ENCODE results near the gene IL1RAPL1.

Gene IL1RAPL1

DNA sequence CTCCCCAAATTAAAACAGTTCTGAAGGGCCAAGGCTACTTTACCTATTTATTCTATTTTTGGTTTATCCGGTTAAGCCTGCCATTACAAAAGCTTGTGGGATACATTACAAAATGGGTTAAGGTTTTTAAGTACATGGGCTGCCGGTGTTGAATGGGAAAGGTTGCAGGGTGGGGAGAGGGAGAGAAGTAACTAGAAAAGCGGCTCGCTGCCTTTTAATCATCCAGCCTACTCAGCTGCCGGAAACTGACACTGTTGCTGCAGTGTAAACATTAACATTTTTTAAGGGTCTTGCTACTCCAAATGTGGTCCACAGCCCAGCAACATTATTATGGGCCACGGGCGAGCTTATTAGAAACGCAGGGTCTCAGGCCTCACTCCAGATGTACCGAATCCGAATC lies 1.5 kb upstream of the IL1RAPL1 start:
- Histone ChIP-seq H3K27ac (ENCODE audit: low read depth, low read length) (no peak overlapping the region), H3K4me1 (ENCODE audit: control insufficient read depth in 1 of 2, insufficient read depth in 2 of 2, low read length in 2 of 2) (no peaks in the 10 kb centered on the region), H3K9me3 (ENCODE audit: control insufficient read depth in 1 of 2, low read length in 2 of 2) (no peaks in the 10 kb centered on the region), H3K36me3 (ENCODE audit: control insufficient read depth in 1 of 2, insufficient read depth in 2 of 2, low read length in 2 of 2) (no peaks in the 10 kb centered on the region), H3K27me3 (ENCODE audit: control insufficient read depth in 1 of 2, insufficient read depth in 2 of 2, low read length in 2 of 2) (no peaks in the 10 kb centered on the region), H3K4me3 (ENCODE audit: low read depth in 1 of 2, low read length in 2 of 2) (no peak overlapping the region), H3K9ac (ENCODE audit: low read depth in 1 of 2, low read length in 2 of 2) (peak overlapping the region in 1 of 2 donors; percentile 4)

DNA sequence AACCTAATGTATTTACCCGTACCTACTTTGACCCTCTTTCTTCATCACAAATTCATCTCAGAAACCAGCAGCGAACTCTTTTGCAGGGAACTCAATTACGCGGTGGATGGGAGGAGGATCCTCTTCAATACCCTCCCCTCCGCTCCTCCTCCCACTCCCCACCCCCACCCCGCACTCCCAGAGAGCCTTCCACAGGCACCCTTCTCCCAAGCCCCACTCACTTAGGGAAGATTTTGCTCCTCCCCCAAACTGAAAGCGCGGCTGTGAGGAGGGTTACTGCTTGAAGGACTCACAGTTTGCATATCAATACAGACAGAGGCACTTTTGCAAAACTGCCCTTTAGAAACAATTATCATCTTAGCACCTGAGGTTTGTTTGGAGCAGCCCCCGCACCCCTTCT lies 960 bp upstream of the IL1RAPL1 start:
- no peak overlapping the region for H3K4me3 ChIP-seq (ENCODE audit: low read depth in 1 of 2, low read length in 2 of 2)
- no peaks in the 10 kb centered on the region for H3K27me3 ChIP-seq (ENCODE audit: control insufficient read depth in 1 of 2, insufficient read depth in 2 of 2, low read length in 2 of 2)
- no peaks in the 10 kb centered on the region for H3K9me3 ChIP-seq (ENCODE audit: control insufficient read depth in 1 of 2, low read length in 2 of 2)
- peak overlapping the region in 1 of 2 donors; percentile 4 for H3K9ac ChIP-seq (ENCODE audit: low read depth in 1 of 2, low read length in 2 of 2)
- no peaks in the 10 kb centered on the region for H3K4me1 ChIP-seq (ENCODE audit: control insufficient read depth in 1 of 2, insufficient read depth in 2 of 2, low read length in 2 of 2)
- H3K36me3 ChIP-seq (ENCODE audit: control insufficient read depth in 1 of 2, insufficient read depth in 2 of 2, low read length in 2 of 2), result no peaks in the 10 kb centered on the region
- H3K27ac ChIP-seq (ENCODE audit: low read depth, low read length), result no peak overlapping the region

DNA sequence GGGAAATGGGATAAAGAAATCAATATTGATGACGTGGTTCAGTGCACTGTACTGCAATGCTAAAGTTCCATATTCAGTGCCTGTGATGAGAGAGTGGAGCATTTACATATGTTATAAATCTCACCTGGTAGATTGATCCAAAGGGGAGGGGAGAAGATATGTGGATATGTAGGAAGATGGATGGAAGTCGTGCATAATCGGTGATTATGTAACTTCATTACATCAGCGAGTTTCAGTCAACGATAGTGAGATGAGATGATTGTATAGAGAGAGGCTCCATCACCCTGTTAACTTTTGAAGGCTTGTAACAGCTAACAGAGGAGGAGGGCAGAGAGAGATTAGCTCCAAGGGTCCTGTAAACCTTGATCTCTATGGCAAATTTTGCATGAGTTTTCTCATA lies 1.8 kb downstream of the IL1RAPL1 start:
- Histone ChIP-seq H3K9me3 (ENCODE audit: control insufficient read depth in 1 of 2, low read length in 2 of 2) (no peaks in the 10 kb centered on the region), H3K9ac (ENCODE audit: low read depth in 1 of 2, low read length in 2 of 2) (no peak overlapping the region), H3K4me3 (ENCODE audit: low read depth in 1 of 2, low read length in 2 of 2) (no peak overlapping the region), H3K4me1 (ENCODE audit: control insufficient read depth in 1 of 2, insufficient read depth in 2 of 2, low read length in 2 of 2) (no peaks in the 10 kb centered on the region), H3K27me3 (ENCODE audit: control insufficient read depth in 1 of 2, insufficient read depth in 2 of 2, low read length in 2 of 2) (no peaks in the 10 kb centered on the region), H3K36me3 (ENCODE audit: control insufficient read depth in 1 of 2, insufficient read depth in 2 of 2, low read length in 2 of 2) (no peaks in the 10 kb centered on the region), H3K27ac (ENCODE audit: low read depth, low read length) (no peak overlapping the region)

DNA sequence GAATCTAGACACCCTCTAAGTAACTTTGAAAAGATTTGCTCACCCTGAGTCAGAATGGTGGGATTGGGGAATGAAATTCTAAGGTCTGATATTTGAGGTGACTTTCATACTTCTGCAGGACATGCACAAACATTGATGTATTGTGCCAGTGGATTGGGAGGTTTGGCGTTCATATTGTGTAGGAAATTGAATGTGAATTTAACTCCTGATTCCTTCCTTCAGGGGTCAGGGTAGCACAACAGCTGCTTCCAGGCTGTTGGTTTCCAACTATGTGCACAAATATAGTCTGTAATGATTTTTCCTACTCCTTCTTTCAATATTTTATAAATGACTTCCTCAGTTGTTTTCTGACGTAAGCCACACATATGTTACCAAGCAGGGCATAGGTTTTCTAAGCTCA lies 3.1 kb downstream of the IL1RAPL1 start:
- no peak overlapping the region for H3K27ac ChIP-seq (ENCODE audit: low read depth, low read length)
- H3K36me3 ChIP-seq (ENCODE audit: control insufficient read depth in 1 of 2, insufficient read depth in 2 of 2, low read length in 2 of 2), result no peaks in the 10 kb centered on the region
- no peaks in the 10 kb centered on the region for H3K27me3 ChIP-seq (ENCODE audit: control insufficient read depth in 1 of 2, insufficient read depth in 2 of 2, low read length in 2 of 2)
- H3K4me1 ChIP-seq (ENCODE audit: control insufficient read depth in 1 of 2, insufficient read depth in 2 of 2, low read length in 2 of 2), result no peaks in the 10 kb centered on the region
- no peak overlapping the region for H3K4me3 ChIP-seq (ENCODE audit: low read depth in 1 of 2, low read length in 2 of 2)
- no peaks in the 10 kb centered on the region for H3K9me3 ChIP-seq (ENCODE audit: control insufficient read depth in 1 of 2, low read length in 2 of 2)
- H3K9ac ChIP-seq (ENCODE audit: low read depth in 1 of 2, low read length in 2 of 2), result no peak overlapping the region

DNA sequence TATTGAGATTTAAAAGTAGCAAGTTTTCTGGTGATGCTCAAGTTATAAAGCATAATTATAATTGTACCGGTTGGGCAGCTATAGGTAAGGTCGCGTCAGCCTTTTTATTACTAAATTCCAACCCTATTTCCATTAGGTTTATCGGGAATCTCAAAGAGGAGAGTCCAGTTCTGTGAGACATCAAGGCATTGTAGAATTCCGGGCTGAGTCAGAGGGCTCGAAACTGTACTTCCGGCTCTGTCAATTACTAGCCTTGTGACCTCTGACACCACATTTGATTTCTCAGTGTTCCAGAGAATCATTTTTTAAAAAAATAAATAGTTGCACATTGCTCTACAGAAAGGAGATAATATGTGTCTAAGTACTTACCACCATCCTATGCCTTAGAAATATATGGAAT lies 4.3 kb downstream of the IL1RAPL1 start:
- H3K4me3 ChIP-seq (ENCODE audit: low read depth in 1 of 2, low read length in 2 of 2), result no peak overlapping the region
- H3K27me3 ChIP-seq (ENCODE audit: control insufficient read depth in 1 of 2, insufficient read depth in 2 of 2, low read length in 2 of 2), result no peaks in the 10 kb centered on the region
- H3K9ac ChIP-seq (ENCODE audit: low read depth in 1 of 2, low read length in 2 of 2), result no peak overlapping the region
- no peaks in the 10 kb centered on the region for H3K36me3 ChIP-seq (ENCODE audit: control insufficient read depth in 1 of 2, insufficient read depth in 2 of 2, low read length in 2 of 2)
- no peaks in the 10 kb centered on the region for H3K4me1 ChIP-seq (ENCODE audit: control insufficient read depth in 1 of 2, insufficient read depth in 2 of 2, low read length in 2 of 2)
- H3K9me3 ChIP-seq (ENCODE audit: control insufficient read depth in 1 of 2, low read length in 2 of 2), result no peaks in the 10 kb centered on the region
- H3K27ac ChIP-seq (ENCODE audit: low read depth, low read length), result no peak overlapping the region

GRCh38 chrX:28595346-28595745 lies 8.1 kb downstream of the IL1RAPL1 start:
- no peaks in the 10 kb centered on the region for H3K27me3 ChIP-seq (ENCODE audit: control insufficient read depth in 1 of 2, insufficient read depth in 2 of 2, low read length in 2 of 2)
- no peaks in the 10 kb centered on the region for H3K36me3 ChIP-seq (ENCODE audit: control insufficient read depth in 1 of 2, insufficient read depth in 2 of 2, low read length in 2 of 2)
- H3K27ac ChIP-seq (ENCODE audit: low read depth, low read length), result no peak overlapping the region
- no peaks in the 10 kb centered on the region for H3K9me3 ChIP-seq (ENCODE audit: control insufficient read depth in 1 of 2, low read length in 2 of 2)
- H3K4me1 ChIP-seq (ENCODE audit: control insufficient read depth in 1 of 2, insufficient read depth in 2 of 2, low read length in 2 of 2), result no peaks in the 10 kb centered on the region
- no peak overlapping the region for H3K9ac ChIP-seq (ENCODE audit: low read depth in 1 of 2, low read length in 2 of 2)
- no peak overlapping the region for H3K4me3 ChIP-seq (ENCODE audit: low read depth in 1 of 2, low read length in 2 of 2)

GRCh38 chrX:28599957-28600356 lies 12.7 kb downstream of the IL1RAPL1 start:
- no peak overlapping the region for H3K9ac ChIP-seq (ENCODE audit: low read depth in 1 of 2, low read length in 2 of 2)
- H3K4me3 ChIP-seq (ENCODE audit: low read depth in 1 of 2, low read length in 2 of 2), result no peak overlapping the region
- no peaks in the 10 kb centered on the region for H3K9me3 ChIP-seq (ENCODE audit: control insufficient read depth in 1 of 2, low read length in 2 of 2)
- H3K36me3 ChIP-seq (ENCODE audit: control insufficient read depth in 1 of 2, insufficient read depth in 2 of 2, low read length in 2 of 2), result no peaks in the 10 kb centered on the region
- H3K27ac ChIP-seq (ENCODE audit: low read depth, low read length), result no peak overlapping the region
- no peaks in the 10 kb centered on the region for H3K27me3 ChIP-seq (ENCODE audit: control insufficient read depth in 1 of 2, insufficient read depth in 2 of 2, low read length in 2 of 2)
- H3K4me1 ChIP-seq (ENCODE audit: control insufficient read depth in 1 of 2, insufficient read depth in 2 of 2, low read length in 2 of 2), result no peaks in the 10 kb centered on the region

DNA sequence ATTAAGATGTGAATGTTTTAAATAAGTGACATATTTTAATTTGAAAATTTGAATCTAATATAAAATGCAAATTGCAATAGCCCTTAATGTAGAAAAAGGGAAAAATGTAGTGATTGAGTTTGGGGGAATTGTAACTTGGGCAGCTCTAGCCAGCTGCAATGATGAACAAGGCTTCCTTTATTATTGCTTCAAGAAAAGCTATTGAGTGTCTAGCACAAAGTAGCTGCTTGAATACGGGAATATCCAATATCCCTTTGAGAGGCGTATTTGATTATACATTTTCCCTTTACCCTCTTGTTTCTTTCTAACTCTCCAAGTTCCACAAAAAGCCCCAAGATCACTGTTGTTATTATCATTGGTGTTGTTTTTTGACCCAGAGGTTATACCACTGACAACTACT lies 21.8 kb downstream of the IL1RAPL1 start:
- Histone ChIP-seq H3K36me3 (ENCODE audit: control insufficient read depth in 1 of 2, insufficient read depth in 2 of 2, low read length in 2 of 2) (no peaks in the 10 kb centered on the region), H3K27me3 (ENCODE audit: control insufficient read depth in 1 of 2, insufficient read depth in 2 of 2, low read length in 2 of 2) (no peaks in the 10 kb centered on the region), H3K9ac (ENCODE audit: low read depth in 1 of 2, low read length in 2 of 2) (no peak overlapping the region), H3K27ac (ENCODE audit: low read depth, low read length) (no peak overlapping the region), H3K4me3 (ENCODE audit: low read depth in 1 of 2, low read length in 2 of 2) (no peak overlapping the region), H3K9me3 (ENCODE audit: control insufficient read depth in 1 of 2, low read length in 2 of 2) (no peaks in the 10 kb centered on the region), H3K4me1 (ENCODE audit: control insufficient read depth in 1 of 2, insufficient read depth in 2 of 2, low read length in 2 of 2) (no peaks in the 10 kb centered on the region)

DNA sequence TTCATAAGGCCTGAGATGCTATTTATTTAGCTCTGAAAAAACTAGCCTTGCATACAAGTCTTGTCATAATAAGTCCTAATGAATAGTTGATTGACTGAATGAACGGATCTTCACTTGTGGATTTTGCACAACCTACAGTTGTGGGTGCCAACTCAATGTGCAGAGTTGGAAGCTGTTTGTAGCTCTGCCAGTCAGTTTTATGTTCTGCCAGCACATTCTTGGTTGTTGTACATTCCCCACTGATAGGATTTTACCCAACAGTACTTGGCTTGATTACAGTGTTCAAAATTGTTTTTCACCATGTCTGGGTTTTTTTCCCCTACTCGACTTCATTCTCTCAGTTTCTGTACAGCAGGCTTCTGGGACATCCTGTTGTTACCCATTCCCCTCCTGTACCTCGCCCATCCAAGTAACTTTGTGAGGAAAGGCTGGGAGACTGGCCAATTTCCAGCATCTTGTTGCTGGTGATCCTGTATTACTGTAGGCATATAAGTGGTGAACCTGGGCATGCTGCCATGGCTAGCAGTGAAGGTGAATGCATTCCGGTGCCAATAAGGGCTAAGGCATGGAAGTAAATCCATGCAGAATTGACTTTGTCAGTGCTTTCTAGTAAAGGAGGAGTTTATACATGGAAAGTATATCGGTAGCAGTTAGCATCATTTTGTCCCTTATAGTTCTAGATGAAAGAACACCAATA lies 22.8 kb downstream of the IL1RAPL1 start:
- Histone ChIP-seq H3K27ac (ENCODE audit: low read depth, low read length) (no peak overlapping the region), H3K4me1 (ENCODE audit: control insufficient read depth in 1 of 2, insufficient read depth in 2 of 2, low read length in 2 of 2) (no peaks in the 10 kb centered on the region), H3K9me3 (ENCODE audit: control insufficient read depth in 1 of 2, low read length in 2 of 2) (no peaks in the 10 kb centered on the region), H3K36me3 (ENCODE audit: control insufficient read depth in 1 of 2, insufficient read depth in 2 of 2, low read length in 2 of 2) (no peaks in the 10 kb centered on the region), H3K27me3 (ENCODE audit: control insufficient read depth in 1 of 2, insufficient read depth in 2 of 2, low read length in 2 of 2) (no peaks in the 10 kb centered on the region), H3K4me3 (ENCODE audit: low read depth in 1 of 2, low read length in 2 of 2) (no peak overlapping the region), H3K9ac (ENCODE audit: low read depth in 1 of 2, low read length in 2 of 2) (no peak overlapping the region)

DNA sequence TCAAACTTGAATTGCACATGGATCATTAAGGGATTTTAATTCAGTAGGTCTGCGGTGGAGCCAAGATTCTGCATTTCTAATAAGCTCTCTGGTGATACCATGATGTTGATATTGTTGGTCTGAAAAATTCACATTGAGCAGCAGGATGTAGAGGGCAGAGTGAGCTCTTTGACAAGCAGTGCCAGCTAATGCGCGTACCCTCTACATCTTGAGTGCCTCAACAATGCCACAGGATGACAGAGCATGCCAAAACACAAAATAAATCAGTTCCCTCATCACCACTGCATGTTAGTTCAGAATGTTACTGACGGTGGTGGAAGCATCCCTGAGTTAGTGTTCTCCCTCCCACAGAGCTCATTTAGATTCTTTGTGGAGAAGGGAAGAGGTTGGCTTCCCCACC lies 23.5 kb downstream of the IL1RAPL1 start:
- H3K9ac ChIP-seq (ENCODE audit: low read depth in 1 of 2, low read length in 2 of 2), result no peak overlapping the region
- no peaks in the 10 kb centered on the region for H3K27me3 ChIP-seq (ENCODE audit: control insufficient read depth in 1 of 2, insufficient read depth in 2 of 2, low read length in 2 of 2)
- H3K4me1 ChIP-seq (ENCODE audit: control insufficient read depth in 1 of 2, insufficient read depth in 2 of 2, low read length in 2 of 2), result no peaks in the 10 kb centered on the region
- no peaks in the 10 kb centered on the region for H3K9me3 ChIP-seq (ENCODE audit: control insufficient read depth in 1 of 2, low read length in 2 of 2)
- H3K36me3 ChIP-seq (ENCODE audit: control insufficient read depth in 1 of 2, insufficient read depth in 2 of 2, low read length in 2 of 2), result no peaks in the 10 kb centered on the region
- no peak overlapping the region for H3K27ac ChIP-seq (ENCODE audit: low read depth, low read length)
- H3K4me3 ChIP-seq (ENCODE audit: low read depth in 1 of 2, low read length in 2 of 2), result no peak overlapping the region

DNA sequence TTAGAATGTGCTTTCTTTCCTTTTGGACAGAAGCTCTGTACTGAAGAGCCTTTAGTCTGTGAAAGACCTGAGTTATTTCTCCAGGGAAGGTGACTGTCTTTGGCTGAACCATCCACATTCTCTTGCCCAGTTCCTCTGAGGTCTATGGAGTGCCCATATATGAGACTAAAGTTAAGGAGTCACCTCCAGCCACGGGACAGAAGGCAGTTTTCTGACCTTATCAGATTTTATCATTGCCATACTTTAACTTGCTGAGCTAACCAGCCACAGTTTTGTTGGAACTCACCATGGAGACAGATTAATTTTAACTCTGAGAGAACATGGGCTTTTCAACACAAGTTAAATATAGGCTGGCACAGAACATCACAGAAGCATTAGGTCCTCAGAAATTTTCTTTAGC lies 26.3 kb downstream of the IL1RAPL1 start:
- Histone ChIP-seq H3K27me3 (ENCODE audit: control insufficient read depth in 1 of 2, insufficient read depth in 2 of 2, low read length in 2 of 2) (no peaks in the 10 kb centered on the region), H3K27ac (ENCODE audit: low read depth, low read length) (no peak overlapping the region), H3K9ac (ENCODE audit: low read depth in 1 of 2, low read length in 2 of 2) (no peak overlapping the region)

More for the DNA sequence above, 26.3 kb downstream of the IL1RAPL1 start:
- no peaks in the 10 kb centered on the region for H3K9me3 ChIP-seq (ENCODE audit: control insufficient read depth in 1 of 2, low read length in 2 of 2)
- H3K4me1 ChIP-seq (ENCODE audit: control insufficient read depth in 1 of 2, insufficient read depth in 2 of 2, low read length in 2 of 2), result no peaks in the 10 kb centered on the region
- no peak overlapping the region for H3K4me3 ChIP-seq (ENCODE audit: low read depth in 1 of 2, low read length in 2 of 2)
- no peaks in the 10 kb centered on the region for H3K36me3 ChIP-seq (ENCODE audit: control insufficient read depth in 1 of 2, insufficient read depth in 2 of 2, low read length in 2 of 2)

Measured in duodenal mucosa (tissue), 2 donors.